CD4-positive, alpha-beta T cell (primary cell): Measurements from ENCODE around the gene CBX4. TPM values are rescaled to one million over a fixed set of nuclear protein-coding genes. Genes with fewer than 3 reads are reported as not detected.

Experiments
- ATAC-seq: fragments of 200-7000 bp; cut with Tn5 transposase; one replicate; pipeline ENCODE4 v1.10.0; 2022; ENCODE audit warnings: mild to moderate bottlenecking; ENCODE audit not compliant: poor library complexity
- CTCF ChIA-PET: fragments of 350-600 bp; sonication (Branson Sonifier 250); formaldehyde crosslinking; loops from one replicate; lab custom pipeline; 2021; ENCODE audit warnings: antibody characterized with exemption, inconsistent platforms; lab: Charles Lee
- POLR2A ChIA-PET: fragments of 350-600 bp; sonication (Branson Sonifier 250); formaldehyde crosslinking; loops from one replicate; lab custom pipeline; 2021; ENCODE audit warnings: antibody characterized with exemption, inconsistent platforms; lab: Charles Lee
- DNase-seq, 14 experiments: peaks; one replicate each; pipeline ENCODE4 v3.0.0-alpha.2; 2013 to 2020; ENCODE audit warnings: mixed read lengths in 2 of 14
- H3K27ac ChIP-seq, 2 donors: one replicate each; pipeline versions ENCODE4 v1.5.1 to v1.7.0; 2013; ENCODE audit warnings: low read length in 2 of 2, low read depth in 1 of 2, mild to moderate bottlenecking in 1 of 2
- H3K27me3 ChIP-seq, 2 experiments: 1 replicate in 1 of 2; 2 replicates in 1 of 2; pipeline versions ENCODE4 v1.6.1 to v1.7.0; 2013; ENCODE audit warnings: low read length in 2 of 2, control low read depth in 1 of 2, mild to moderate bottlenecking in 1 of 2, moderate library complexity in 1 of 2; ENCODE audit not compliant: insufficient read depth in 2 of 2, control insufficient read depth in 1 of 2
- H3K36me3 ChIP-seq: one replicate; pipeline ENCODE4 v1.6.1; 2013; ENCODE audit warnings: low read length, control low read depth; ENCODE audit not compliant: insufficient read depth
- H3K4me1 ChIP-seq: one replicate; pipeline ENCODE4 v1.6.1; 2013; ENCODE audit warnings: low read length, control low read depth; ENCODE audit not compliant: insufficient read depth
- H3K4me3 ChIP-seq: one replicate; pipeline ENCODE4 v1.5.1; 2013; ENCODE audit warnings: mild to moderate bottlenecking, low read length, moderate library complexity
- H3K9me3 ChIP-seq, 2 experiments: 1 replicate in 1 of 2; 2 replicates in 1 of 2; pipeline versions ENCODE4 v1.6.1 to v1.7.0; 2013; ENCODE audit warnings: low read length in 2 of 2, mild to moderate bottlenecking in 2 of 2, control low read depth in 1 of 2, moderate library complexity in 1 of 2; ENCODE audit not compliant: control insufficient read depth in 1 of 2, insufficient read depth in 1 of 2
- H3K27ac Mint-ChIP-seq: one replicate; pipeline ENCODE4 v1.8.0; 2020; ENCODE audit warnings: mixed read lengths
- H3K27me3 Mint-ChIP-seq: one replicate; pipeline ENCODE4 v1.8.0; 2021; ENCODE audit warnings: mixed read lengths
- H3K36me3 Mint-ChIP-seq: one replicate; pipeline ENCODE4 v1.8.0; 2021; ENCODE audit warnings: low read depth, mixed read lengths
- H3K4me1 Mint-ChIP-seq: one replicate; pipeline ENCODE4 v1.8.0; 2021; ENCODE audit warnings: low read depth, mixed read lengths
- H3K4me3 Mint-ChIP-seq: one replicate; pipeline ENCODE4 v1.8.0; 2020; ENCODE audit warnings: mild to moderate bottlenecking, mixed read lengths
- H3K9me3 Mint-ChIP-seq: one replicate; pipeline ENCODE4 v1.8.0; 2020; ENCODE audit warnings: mixed read lengths
- intact Hi-C, 2 experiments: fragments of 100-400 bp; cut with DNase I in 1 of 2; cut with micrococcal nuclease in 1 of 2; formaldehyde crosslinking; loops; one replicate each; pipeline versions ENCODE4 v1.15.1 to v1.9.0; 2023 to 2025; cut with DNase I, micrococcal nuclease
- total RNA-seq, 174 experiments: library from RNA in 2 of 174; stranded (reverse) in 2 of 174; gene quantifications; one replicate each; pipeline ENCODE4 v1.2.3 and lab custom pipeline; 2021 to 2026
- TF ChIP-seq, protein P1 (sequence below): fragments of 200-600 bp; IDR thresholded peaks from one replicate; pipeline ENCODE4 v1.8.0; 2022; ENCODE audit warnings: antibody characterized with exemption, mild to moderate bottlenecking

The CBX4 gene
- total RNA-seq, 2 experiments from 2014 or later, result 196 to 202 TPM

DNA sequence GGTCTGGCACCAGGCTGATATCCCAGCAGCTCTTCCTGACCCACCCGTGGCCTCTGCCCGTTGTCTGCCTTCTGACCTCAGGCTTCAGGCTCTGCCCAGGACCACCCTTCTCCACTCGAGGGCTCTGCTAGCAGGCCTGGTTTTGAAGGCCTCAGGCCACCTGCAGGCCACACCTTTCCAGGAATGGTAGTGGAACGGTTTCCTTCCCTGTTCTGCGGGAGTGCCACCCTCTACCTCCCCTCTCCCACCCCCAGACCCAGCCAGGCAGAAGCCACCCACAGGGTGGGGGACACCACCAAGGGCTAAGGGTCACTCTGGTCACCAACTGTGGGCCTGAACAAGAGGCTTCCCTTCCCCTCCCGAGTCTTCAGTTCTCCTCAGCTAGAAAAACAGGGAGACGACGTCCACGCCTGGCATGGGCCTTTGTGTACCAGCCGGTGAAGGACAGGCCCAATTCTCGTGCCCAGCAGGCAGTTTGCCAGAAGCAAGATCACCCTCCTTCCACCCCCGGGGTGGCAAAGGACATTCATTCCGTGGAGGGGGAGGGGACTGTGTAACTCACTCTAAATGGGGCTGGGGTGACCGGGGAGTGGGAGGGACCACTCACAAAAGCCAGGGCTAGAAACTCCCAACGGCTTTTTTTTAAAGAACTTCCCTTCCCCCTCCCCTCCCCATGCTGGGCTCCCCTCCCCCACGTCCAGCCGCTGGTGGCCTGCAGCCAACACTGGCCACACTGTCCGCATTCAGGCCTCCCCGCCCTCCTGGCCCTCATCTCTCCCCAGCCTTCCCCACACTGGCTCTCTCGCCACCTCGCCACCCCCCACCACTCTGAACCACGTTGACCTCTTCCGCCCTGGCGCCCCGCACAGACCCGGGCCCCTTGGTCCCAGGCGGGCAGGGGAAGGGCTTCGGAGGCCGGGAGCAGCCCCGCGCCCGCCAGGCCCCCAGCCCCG, 7.7 kb downstream of the CBX4 start:
- ChIA-PET POLR2A (interaction anchor here (3.6 kb wide), 1 partner anchor 8 kb away, joined by 11 read pairs; the partner anchor contains the start of gene CBX4), CTCF (no interaction called here)
- peaks cover 35% of the 10 kb centered on the region for H3K36me3 ChIP-seq
- DNase-seq (no peak), ATAC-seq (no peak)
- Mint-ChIP-seq H3K27me3 (peaks cover 1% of the 10 kb centered on the region), H3K36me3 (peaks cover 28% of the 10 kb centered on the region), H3K4me3 (peak overlapping the region; percentile 45), H3K9me3 (no peaks in the 10 kb centered on the region), H3K4me1 (peaks cover 19% of the 10 kb centered on the region), H3K27ac (no peak overlapping the region)
- no peaks in the 10 kb centered on the region for H3K9me3 ChIP-seq
- no peak overlapping the region for H3K4me3 ChIP-seq
- H3K27ac ChIP-seq, result no peak overlapping the region
- H3K4me1 ChIP-seq, result peaks cover 48% of the 10 kb centered on the region
- no peaks in the 10 kb centered on the region for H3K27me3 ChIP-seq
- intact Hi-C loops, result no loop called here
- TF ChIP-seq, protein P1, sequence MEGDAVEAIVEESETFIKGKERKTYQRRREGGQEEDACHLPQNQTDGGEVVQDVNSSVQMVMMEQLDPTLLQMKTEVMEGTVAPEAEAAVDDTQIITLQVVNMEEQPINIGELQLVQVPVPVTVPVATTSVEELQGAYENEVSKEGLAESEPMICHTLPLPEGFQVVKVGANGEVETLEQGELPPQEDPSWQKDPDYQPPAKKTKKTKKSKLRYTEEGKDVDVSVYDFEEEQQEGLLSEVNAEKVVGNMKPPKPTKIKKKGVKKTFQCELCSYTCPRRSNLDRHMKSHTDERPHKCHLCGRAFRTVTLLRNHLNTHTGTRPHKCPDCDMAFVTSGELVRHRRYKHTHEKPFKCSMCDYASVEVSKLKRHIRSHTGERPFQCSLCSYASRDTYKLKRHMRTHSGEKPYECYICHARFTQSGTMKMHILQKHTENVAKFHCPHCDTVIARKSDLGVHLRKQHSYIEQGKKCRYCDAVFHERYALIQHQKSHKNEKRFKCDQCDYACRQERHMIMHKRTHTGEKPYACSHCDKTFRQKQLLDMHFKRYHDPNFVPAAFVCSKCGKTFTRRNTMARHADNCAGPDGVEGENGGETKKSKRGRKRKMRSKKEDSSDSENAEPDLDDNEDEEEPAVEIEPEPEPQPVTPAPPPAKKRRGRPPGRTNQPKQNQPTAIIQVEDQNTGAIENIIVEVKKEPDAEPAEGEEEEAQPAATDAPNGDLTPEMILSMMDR, result no peak

- H3K9me3 Mint-ChIP-seq, result no peaks in the 10 kb centered on the region
- no peak overlapping the region for H3K4me3 Mint-ChIP-seq
- TF ChIP-seq, protein P1, result no peak
- ATAC-seq (no peak), DNase-seq (no peak)
- no peak overlapping the region for H3K4me3 ChIP-seq
- peaks cover 25% of the 10 kb centered on the region for H3K36me3 Mint-ChIP-seq
- H3K9me3 ChIP-seq, result no peaks in the 10 kb centered on the region
- H3K27me3 ChIP-seq, result peaks cover 0 to 3% of the 10 kb centered on the region in 2 experiments
- CTCF ChIA-PET, result no interaction called here
- H3K4me1 ChIP-seq, result peaks cover 48% of the 10 kb centered on the region
- peaks cover 9% of the 10 kb centered on the region for H3K27me3 Mint-ChIP-seq
- POLR2A ChIA-PET, result interaction anchor here (3.6 kb wide), 1 partner anchor 9 kb away, joined by 11 read pairs; the partner anchor contains the start of gene CBX4
- H3K27ac ChIP-seq, result no peak overlapping the region
- intact Hi-C loops, result no loop called here
- no peak overlapping the region for H3K27ac Mint-ChIP-seq
- peaks cover 29% of the 10 kb centered on the region for H3K36me3 ChIP-seq
- H3K4me1 Mint-ChIP-seq, result peaks cover 23% of the 10 kb centered on the region
Observed at GRCh38 chr17:79830763-79831264, 8.4 kb downstream of the CBX4 start.

DNA sequence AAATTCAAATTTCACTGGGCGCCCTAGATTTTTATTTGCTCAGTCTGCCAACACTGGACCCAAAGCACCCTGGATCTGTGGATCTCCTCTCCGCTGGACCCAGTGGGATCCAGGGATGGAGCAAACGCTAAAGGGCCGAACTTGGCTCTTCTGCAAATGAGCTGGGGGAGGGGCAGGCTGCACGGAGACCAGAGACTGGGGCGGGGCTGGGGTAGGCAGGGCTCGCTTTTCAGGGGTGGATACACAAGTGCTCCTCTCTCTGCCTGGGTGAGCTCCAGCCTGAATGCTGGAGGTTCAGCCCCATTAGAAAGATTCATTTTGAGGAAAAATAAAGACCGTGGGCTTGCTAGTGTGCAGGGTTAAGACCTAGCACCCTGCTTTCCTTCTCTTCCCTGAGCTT, 8.9 kb downstream of the CBX4 start:
- Histone ChIP-seq H3K4me3 (no peak overlapping the region), H3K27me3 (peaks cover 0 to 3% of the 10 kb centered on the region in 2 experiments), H3K36me3 (peaks cover 24% of the 10 kb centered on the region), H3K4me1 (peaks cover 44% of the 10 kb centered on the region), H3K9me3 (no peaks in the 10 kb centered on the region), H3K27ac (no peak overlapping the region)
- Mint-ChIP-seq H3K36me3 (peaks cover 20% of the 10 kb centered on the region), H3K27ac (no peak overlapping the region), H3K9me3 (no peaks in the 10 kb centered on the region), H3K27me3 (peaks cover 12% of the 10 kb centered on the region), H3K4me3 (no peak overlapping the region), H3K4me1 (peaks cover 23% of the 10 kb centered on the region)
- intact Hi-C loops, result no loop called here
- TF ChIP-seq, protein P1, result no peak
- ChIA-PET CTCF (no interaction called here), POLR2A (interaction anchor here (3.6 kb wide), 1 partner anchor 9 kb away, joined by 11 read pairs; the partner anchor contains the start of gene CBX4)
- DNase-seq (no peak), ATAC-seq (no peak)
